ENCODE results near the gene FUT3. TPM values are rescaled to one million over a fixed set of nuclear protein-coding genes. Genes with fewer than 3 reads are reported as not detected.
"Not testable (repeated sequence)": the region's sequence is repeated elsewhere in the genome, so short reads cannot be mapped to it uniquely, and the experiment has no call there.

Gene FUT3
- total RNA-seq, 2 experiments from 2014 or later, result not detected

- H3K36me3 Mint-ChIP-seq (ENCODE audit: low read depth), result no peaks in the 10 kb centered on the region
- no peak for TF ChIP-seq CTCF (IDR thresholded peaks at IDR 0.05)
- H3K27ac Mint-ChIP-seq, result no peak overlapping the region
- intact Hi-C loops (cut with micrococcal nuclease), result no loop called here
- POLR2A ChIA-PET, result no interaction called here
- H3K27me3 Mint-ChIP-seq, result no peaks in the 10 kb centered on the region
- no peaks in the 10 kb centered on the region for H3K9me3 Mint-ChIP-seq
- DNase-seq (no peak), ATAC-seq (no peak)
- H3K4me1 Mint-ChIP-seq (ENCODE audit: low read depth), result peaks cover under 1% of the 10 kb centered on the region
- H3K4me3 Mint-ChIP-seq, result no peak overlapping the region
- CTCF ChIA-PET, result interaction anchor here (2.0 kb wide), 1 partner anchor 41 kb away, joined by 6 read pairs; the partner anchor contains the start of gene NRTN
Measured at GRCh38 chr19:5844456-5845433, 6.5 kb downstream of the FUT3 start.

DNA sequence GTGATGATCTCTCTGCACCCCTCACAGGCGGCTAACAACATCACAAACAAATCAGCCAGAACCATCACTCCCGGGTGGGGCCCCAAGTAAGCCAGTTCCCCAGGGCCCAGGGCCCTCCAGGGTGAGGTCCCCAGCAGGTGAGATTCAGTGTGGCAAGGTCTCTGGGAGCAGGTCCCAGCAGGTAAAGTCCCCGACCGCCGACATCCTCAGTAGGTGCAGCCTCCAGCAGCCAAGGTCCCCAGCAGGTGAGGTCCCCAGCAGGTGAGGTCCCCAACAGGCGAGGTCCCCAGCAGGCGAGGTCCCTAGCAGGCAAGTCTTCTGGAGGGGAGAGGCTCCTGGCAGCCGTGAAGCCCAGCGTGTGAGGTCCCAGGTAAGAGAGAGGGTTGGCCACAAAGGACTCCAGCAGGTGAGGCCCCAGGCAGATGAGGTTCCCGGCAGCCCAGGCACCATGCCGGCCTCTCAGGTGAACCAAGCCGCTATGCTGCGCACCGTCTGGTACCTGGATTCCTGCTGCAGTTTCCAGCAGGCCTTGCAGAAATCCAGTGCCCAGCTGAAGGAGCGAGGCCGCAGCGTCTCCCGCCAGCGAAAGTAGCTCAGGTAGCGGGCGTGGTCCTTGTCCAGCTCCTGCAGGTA, 7.8 kb downstream of the FUT3 start:
- H3K36me3 Mint-ChIP-seq (ENCODE audit: low read depth), result no peaks in the 10 kb centered on the region

GRCh38 chr19:5841735-5842111, 9.5 kb downstream of the FUT3 start:
- POLR2A ChIA-PET; H3K4me1 Mint-ChIP-seq (ENCODE audit: low read depth); H3K27me3 Mint-ChIP-seq; intact Hi-C loops (cut with micrococcal nuclease); H3K36me3 Mint-ChIP-seq (ENCODE audit: low read depth); DNase-seq; H3K4me3 Mint-ChIP-seq; H3K27ac Mint-ChIP-seq; ATAC-seq; H3K9me3 Mint-ChIP-seq: not testable (repeated sequence)
- CTCF ChIA-PET, result interaction anchor here (2.7 kb wide), 1 partner anchor 38 kb away, joined by 12 read pairs; no protein-coding TSS in a partner anchor

More for the DNA sequence above, 7.8 kb downstream of the FUT3 start:
- H3K9me3 Mint-ChIP-seq, result no peaks in the 10 kb centered on the region
- DNase-seq (no peak), ATAC-seq (no peak)
- peaks cover 3% of the 10 kb centered on the region for H3K4me1 Mint-ChIP-seq (ENCODE audit: low read depth)
- CTCF ChIA-PET, result no interaction called here
- H3K27ac Mint-ChIP-seq, result no peak overlapping the region
- no peak overlapping the region for H3K4me3 Mint-ChIP-seq
- POLR2A ChIA-PET, result no interaction called here
- intact Hi-C loops (cut with micrococcal nuclease), result no loop called here
- H3K27me3 Mint-ChIP-seq, result peaks cover 1% of the 10 kb centered on the region
- no peak for TF ChIP-seq CTCF (IDR thresholded peaks at IDR 0.05)

DNA sequence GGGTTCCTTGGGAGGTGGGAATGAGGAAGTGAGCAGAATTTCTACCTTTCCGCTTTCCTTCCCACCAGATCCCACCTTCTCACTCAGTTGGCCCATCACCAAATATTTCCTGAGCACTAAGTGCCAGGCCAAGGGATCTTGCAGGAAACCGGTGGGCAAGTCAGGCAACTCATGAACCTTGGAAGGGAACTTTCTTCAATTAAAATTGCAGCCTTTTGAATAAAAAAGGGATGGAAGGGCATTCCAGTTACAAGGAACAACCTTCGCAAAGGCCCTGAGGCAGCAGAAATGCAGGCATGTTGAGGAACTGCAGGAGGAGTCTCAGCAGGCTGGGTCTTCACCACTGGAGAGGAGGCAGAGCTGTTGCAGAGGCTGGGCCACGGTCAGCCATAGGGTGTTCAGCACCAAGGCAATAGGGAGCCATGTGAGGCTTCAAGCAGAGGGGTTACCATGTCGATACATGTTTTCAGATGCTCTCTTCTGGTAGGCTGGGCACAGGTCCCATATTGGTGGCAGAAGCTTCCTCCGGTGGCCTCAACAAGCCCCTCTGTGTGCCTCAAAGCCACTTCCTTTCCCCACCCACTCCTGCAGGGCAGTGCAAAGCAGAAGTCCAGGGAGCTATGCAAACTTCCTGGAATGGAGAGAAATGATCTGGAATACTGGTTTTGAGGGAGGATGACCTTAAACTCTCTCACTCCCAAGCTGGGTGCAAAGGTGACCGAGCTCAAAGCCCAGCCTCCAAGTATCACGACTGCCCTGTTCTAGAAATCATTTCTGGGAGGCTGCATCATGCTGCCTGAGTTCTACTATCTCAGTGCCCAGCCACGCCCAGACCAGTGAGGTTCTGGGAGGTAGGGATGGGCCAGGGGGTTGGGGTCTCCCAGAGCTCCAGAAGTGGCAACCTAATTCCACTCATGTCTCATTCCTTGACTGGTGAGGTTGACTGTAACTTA, 11.9 kb downstream of the FUT3 start, which contains the start of gene FUT6:
Gene FUT6 (minus strand): TSS at position 638 of the 953 bp plus-strand sequence. CDS start 7,135 bp downstream, outside the sequence.
- POLR2A ChIA-PET, result interaction anchor here (0.7 to 2.1 kb wide), 2 partner anchors 8 to 11 kb away, joined by 3 to 8 read pairs; no protein-coding TSS in a partner anchor
- ATAC-seq (no peak), DNase-seq (no peak)
- TF ChIP-seq CTCF (IDR thresholded peaks at IDR 0.05), result no peak
- H3K9me3 Mint-ChIP-seq, result no peaks in the 10 kb centered on the region
- no peak within 1 kb of the TSS for H3K27ac Mint-ChIP-seq
- no peaks in the 10 kb centered on the region for H3K36me3 Mint-ChIP-seq (ENCODE audit: low read depth)
- H3K4me3 Mint-ChIP-seq, result no peak within 1 kb of the TSS
- intact Hi-C loops (cut with micrococcal nuclease), result no loop called here
- CTCF ChIA-PET, result interaction anchor here (0.8 to 2.7 kb wide), 2 partner anchors 35 to 179 kb away, joined by 3 to 12 read pairs; no protein-coding TSS in a partner anchor
- H3K4me1 Mint-ChIP-seq (ENCODE audit: low read depth), result peaks cover 5% of the 10 kb centered on the region
- peaks cover 1% of the 10 kb centered on the region for H3K27me3 Mint-ChIP-seq
